MM.1S (cell line): Measurements from ENCODE around the gene CHP1.

Experiments used
- DNase-seq: peaks from one replicate; pipeline ENCODE4 v3.0.0-alpha.2; 2015
- H2AFZ ChIP-seq: fragments of 300-600 bp; sonication (generic); 2 replicates; pipeline ENCODE4 v1.6.0; 2016; ENCODE audit warnings: antibody characterized with exemption, low read length
- H3F3A ChIP-seq: fragments of 300-600 bp; sonication (generic); 2 replicates; pipeline ENCODE4 v1.6.1; 2016; ENCODE audit warnings: mild to moderate bottlenecking, antibody characterized with exemption, low read length, moderate library complexity, mixed read lengths; ENCODE audit not compliant: insufficient read depth
- H3K27ac ChIP-seq: fragments of 300-600 bp; sonication (generic); 2 replicates; pipeline ENCODE4 v1.5.1; 2016; ENCODE audit warnings: mild to moderate bottlenecking, low read length
- H3K27me3 ChIP-seq: fragments of 300-600 bp; sonication (generic); replicated peaks from 2 replicates; pipeline ENCODE4 v1.6.0; 2016; ENCODE audit warnings: low read length; ENCODE audit not compliant: insufficient read depth
- H3K36me3 ChIP-seq: fragments of 300-600 bp; sonication (generic); replicated peaks from 2 replicates; pipeline ENCODE4 v1.6.1; 2016; ENCODE audit warnings: mild to moderate bottlenecking, low read length, mixed read lengths; ENCODE audit not compliant: insufficient read depth
- H3K4me1 ChIP-seq: fragments of 300-600 bp; sonication (generic); 2 replicates; pipeline ENCODE4 v1.6.1; 2016; ENCODE audit warnings: low read length, mixed read lengths
- H3K4me2 ChIP-seq: fragments of 300-600 bp; sonication (generic); 2 replicates; pipeline ENCODE4 v1.6.0; 2016; ENCODE audit warnings: low read depth, low read length
- H3K4me3 ChIP-seq: fragments of 300-600 bp; sonication (generic); 2 replicates; pipeline ENCODE4 v1.5.1; 2016; ENCODE audit warnings: low read length, mixed read lengths
- H3K79me2 ChIP-seq: fragments of 300-600 bp; sonication (generic); 2 replicates; pipeline ENCODE4 v1.6.1; 2016; ENCODE audit warnings: mixed run types, low read length, mixed read lengths
- H3K9ac ChIP-seq: fragments of 300-600 bp; sonication (generic); 2 replicates; pipeline ENCODE4 v1.6.1; 2016; ENCODE audit warnings: low read length, mixed read lengths
- H3K9me2 ChIP-seq: fragments of 300-600 bp; sonication (generic); replicated peaks from 2 replicates; pipeline ENCODE4 v1.6.1; 2016; ENCODE audit warnings: mild to moderate bottlenecking, low read length, mixed read lengths; ENCODE audit not compliant: insufficient read depth
- H3K9me3 ChIP-seq: fragments of 300-600 bp; sonication (generic); replicated peaks from 2 replicates; pipeline ENCODE4 v1.6.1; 2016; ENCODE audit warnings: mild to moderate bottlenecking, low read length, mixed read lengths; ENCODE audit not compliant: insufficient read depth
- H4K20me1 ChIP-seq: fragments of 300-600 bp; sonication (generic); 2 replicates; pipeline ENCODE4 v1.6.1; 2016; ENCODE audit warnings: mild to moderate bottlenecking, low read length, moderate library complexity, mixed read lengths; ENCODE audit not compliant: insufficient read depth
- CTCF ChIP-seq: fragments of 300-600 bp; sonication (generic); IDR thresholded peaks from 2 replicates; pipeline ENCODE4 v1.5.1; 2016; ENCODE audit warnings: antibody characterized with exemption, low read length, mixed read lengths
- EZH2 ChIP-seq: fragments of 300-600 bp; sonication (generic); optimal IDR thresholded peaks from 2 replicates; pipeline ENCODE3; 2017; ENCODE audit warnings: low read depth, mild to moderate bottlenecking, antibody characterized with exemption, low read length, mixed read lengths
- EZH2phosphoT487 ChIP-seq: fragments of 300-600 bp; sonication (generic); IDR thresholded peaks from 2 replicates; pipeline ENCODE4 v1.6.1; 2018; ENCODE audit warnings: antibody characterized with exemption, low read length

Gene CHP1

GRCh38 chr15:41263891-41264351 is 32.9 kb downstream of the CHP1 start:
- TF ChIP-seq CTCF (no peak), EZH2phosphoT487 (no peak), EZH2 (no peak)

GRCh38 chr15:41269887-41270286 is 38.8 kb downstream of the CHP1 start:
- Histone ChIP-seq H3K27ac (no peak overlapping the region), H2AFZ (no peak overlapping the region), H3K9me2 (no peaks in the 10 kb centered on the region), H3K27me3 (no peaks in the 10 kb centered on the region), H3K4me3 (no peak overlapping the region), H3K9me3 (no peaks in the 10 kb centered on the region), H3K4me1 (no peaks in the 10 kb centered on the region), H3K79me2 (no peaks in the 10 kb centered on the region), H4K20me1 (no peaks in the 10 kb centered on the region), H3K9ac (no peak overlapping the region), H3K36me3 (no peaks in the 10 kb centered on the region), H3F3A (no peaks in the 10 kb centered on the region), H3K4me2 (no peak overlapping the region)
- TF ChIP-seq EZH2phosphoT487, result no peak
- no peak for TF ChIP-seq CTCF
- no peak for TF ChIP-seq EZH2
- no peak for DNase-seq

More at GRCh38 chr15:41263891-41264351, 32.9 kb downstream of the CHP1 start:
- Histone ChIP-seq H3K9me2 (no peaks in the 10 kb centered on the region), H3K4me2 (peak overlapping the region; percentile 57), H3K79me2 (no peaks in the 10 kb centered on the region), H3K27me3 (no peaks in the 10 kb centered on the region), H3K4me1 (peaks cover 17% of the 10 kb centered on the region; the same call in 1 of the 2 replicates), H3K9ac (peak overlapping the region; percentile 20; the same call in 1 of the 2 replicates), H3K4me3 (peak overlapping the region; percentile 19), H3K9me3 (no peaks in the 10 kb centered on the region), H2AFZ (peak overlapping the region; percentile 60; the same call in 1 of the 2 replicates), H3K36me3 (no peaks in the 10 kb centered on the region), H3F3A (peaks cover 12% of the 10 kb centered on the region), H4K20me1 (no peaks in the 10 kb centered on the region), H3K27ac (peak overlapping the region; percentile 66)
- DNase-seq, result peak; percentile 80

- no peaks in the 10 kb centered on the region for H3K9me2 ChIP-seq
- no peaks in the 10 kb centered on the region for H3K36me3 ChIP-seq
- no peak overlapping the region for H3K27ac ChIP-seq
- no peak for TF ChIP-seq EZH2phosphoT487
- no peak for TF ChIP-seq CTCF
- no peak for TF ChIP-seq EZH2
- H3K27me3 ChIP-seq, result no peaks in the 10 kb centered on the region
- H2AFZ ChIP-seq, result no peak overlapping the region
- no peaks in the 10 kb centered on the region for H3K4me1 ChIP-seq
- no peak overlapping the region for H3K9ac ChIP-seq
- no peaks in the 10 kb centered on the region for H3K79me2 ChIP-seq
- H3K4me3 ChIP-seq, result no peak overlapping the region
- DNase-seq, result no peak
- no peaks in the 10 kb centered on the region for H3F3A ChIP-seq
- no peaks in the 10 kb centered on the region for H4K20me1 ChIP-seq
- no peak overlapping the region for H3K4me2 ChIP-seq
- H3K9me3 ChIP-seq, result no peaks in the 10 kb centered on the region
Observed at GRCh38 chr15:41276831-41277230, 45.8 kb downstream of the CHP1 start.
